GM10266 (cell line): ENCODE results near the gene IL12B.
"Not testable (repeated sequence)": the region's sequence is repeated elsewhere in the genome, so short reads cannot be mapped to it uniquely, and the experiment has no call there.

Source experiments
- DNase-seq: peaks from one replicate; pipeline ENCODE4 v3.0.0; 2012; ENCODE audit errors: extremely low spot score
- TF ChIP-seq, protein P1 (sequence below): IDR thresholded peaks from 2 replicates; pipeline ENCODE4 v1.5.1; 2012; ENCODE audit warnings: mild to moderate bottlenecking, low read depth; ENCODE audit not compliant: control insufficient read depth, insufficient read depth; ENCODE audit errors: missing control alignments

IL12B gene

DNA sequence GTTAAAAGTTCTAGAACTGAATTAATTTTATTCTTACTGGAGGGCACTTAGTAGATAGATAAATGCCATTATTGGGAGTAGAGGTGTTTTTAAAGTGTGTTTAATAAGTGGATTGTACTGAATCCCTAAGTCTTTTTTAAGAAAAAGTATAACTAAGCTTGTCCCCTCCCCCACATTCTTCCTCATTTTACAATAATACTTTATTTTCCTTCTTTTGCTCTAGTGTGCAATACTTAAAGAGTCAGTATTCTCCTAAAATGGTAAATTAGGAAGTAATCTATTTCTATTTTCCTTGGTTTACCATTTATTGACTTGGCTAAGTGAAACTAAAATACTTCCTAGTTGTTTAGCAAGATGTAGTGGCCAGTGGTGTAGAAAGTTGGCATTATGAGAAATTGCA is 55.6 kb downstream of the IL12B start:
- TF ChIP-seq, protein P1, sequence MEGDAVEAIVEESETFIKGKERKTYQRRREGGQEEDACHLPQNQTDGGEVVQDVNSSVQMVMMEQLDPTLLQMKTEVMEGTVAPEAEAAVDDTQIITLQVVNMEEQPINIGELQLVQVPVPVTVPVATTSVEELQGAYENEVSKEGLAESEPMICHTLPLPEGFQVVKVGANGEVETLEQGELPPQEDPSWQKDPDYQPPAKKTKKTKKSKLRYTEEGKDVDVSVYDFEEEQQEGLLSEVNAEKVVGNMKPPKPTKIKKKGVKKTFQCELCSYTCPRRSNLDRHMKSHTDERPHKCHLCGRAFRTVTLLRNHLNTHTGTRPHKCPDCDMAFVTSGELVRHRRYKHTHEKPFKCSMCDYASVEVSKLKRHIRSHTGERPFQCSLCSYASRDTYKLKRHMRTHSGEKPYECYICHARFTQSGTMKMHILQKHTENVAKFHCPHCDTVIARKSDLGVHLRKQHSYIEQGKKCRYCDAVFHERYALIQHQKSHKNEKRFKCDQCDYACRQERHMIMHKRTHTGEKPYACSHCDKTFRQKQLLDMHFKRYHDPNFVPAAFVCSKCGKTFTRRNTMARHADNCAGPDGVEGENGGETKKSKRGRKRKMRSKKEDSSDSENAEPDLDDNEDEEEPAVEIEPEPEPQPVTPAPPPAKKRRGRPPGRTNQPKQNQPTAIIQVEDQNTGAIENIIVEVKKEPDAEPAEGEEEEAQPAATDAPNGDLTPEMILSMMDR: no peak
- DNase-seq: no peak

DNA sequence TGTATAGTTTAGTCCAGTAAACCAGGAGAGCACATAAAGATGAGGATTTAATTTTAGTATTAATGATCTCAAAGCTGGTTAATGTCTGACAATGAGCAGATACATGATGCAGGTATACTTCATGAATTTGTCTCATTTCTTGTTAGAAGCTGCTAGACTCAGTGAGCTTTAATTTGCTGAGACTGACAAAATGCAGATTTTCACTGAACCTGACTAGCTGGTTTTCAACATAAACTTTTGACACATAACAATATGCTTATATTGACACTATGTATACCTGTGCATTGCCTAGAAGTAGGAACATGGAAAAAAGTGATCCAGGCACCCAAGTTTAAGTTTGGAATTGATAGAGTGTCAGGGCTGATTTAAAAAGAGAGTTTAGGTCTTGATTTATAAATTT is 56.4 kb downstream of the IL12B start:
- TF ChIP-seq, protein P1: no peak
- DNase-seq: no peak

DNA sequence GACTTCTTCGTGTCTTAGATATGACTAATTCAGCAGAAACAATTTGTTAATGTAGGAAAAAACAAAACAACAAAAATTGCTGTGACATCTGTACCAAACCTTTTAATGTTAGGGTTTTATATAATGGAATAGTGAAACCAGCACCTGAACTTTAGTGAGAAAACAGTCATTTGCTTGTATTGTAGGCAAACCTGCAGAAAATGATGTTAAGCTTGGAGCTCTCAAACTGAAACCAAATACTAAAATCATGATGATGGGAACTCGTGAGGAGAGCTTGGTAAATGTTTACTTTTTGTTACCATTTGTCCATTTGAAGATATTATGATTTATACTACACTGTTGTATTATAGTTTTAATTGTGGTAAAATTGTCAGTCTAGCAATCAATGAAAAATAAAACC is 60.6 kb downstream of the IL12B start:
- no peak for DNase-seq
- TF ChIP-seq, protein P1: no peak

DNA sequence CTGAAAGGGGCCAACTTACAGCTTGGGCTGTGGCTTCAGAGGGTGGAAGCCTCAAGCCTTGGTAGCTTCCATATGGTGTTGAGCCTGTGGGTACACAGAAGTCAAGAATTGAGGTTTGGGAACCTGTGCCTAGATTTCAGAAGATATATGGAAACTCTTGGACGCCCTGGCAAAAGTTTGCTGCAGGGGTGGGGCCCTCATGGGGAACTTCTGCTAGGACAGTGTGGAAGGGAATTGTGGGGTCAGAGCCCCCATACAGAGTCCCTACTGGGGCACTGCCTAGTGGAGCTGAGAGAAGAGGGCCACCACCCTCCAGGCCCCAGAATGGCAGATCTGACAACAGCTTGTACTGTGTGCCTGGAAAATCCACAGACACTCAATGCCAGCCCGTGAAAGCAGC is 63.5 kb downstream of the IL12B start:
- DNase-seq: not testable (repeated sequence)
